DND-41 (cell line): ENCODE data around the gene STARD13.

Source experiments
- CTCF ChIP-seq: IDR thresholded peaks from 2 replicates; pipeline ENCODE4 v1.5.1; 2012; ENCODE audit warnings: borderline replicate concordance, low read length, moderate library complexity, mild to moderate bottlenecking; ENCODE audit not compliant: poor library complexity, severe bottlenecking; ENCODE audit errors: extremely low read depth
- EZH2 ChIP-seq: IDR thresholded peaks from 3 replicates; pipeline ENCODE4 v1.6.1; 2012; ENCODE audit warnings: borderline replicate concordance, low read depth, mild to moderate bottlenecking, moderate library complexity, low read length, inconsistent platforms; ENCODE audit not compliant: severe bottlenecking

- TF ChIP-seq EZH2 (no peak), CTCF (no peak)
Observed at GRCh38 chr13:33206425-33206824, 79.1 kb downstream of the STARD13 start.
